K562 (cell line): Measurements from ENCODE around the gene KBTBD12.

Source experiments
- FOXJ3 ChIP-seq: sonication (generic); formaldehyde crosslinking; IDR thresholded peaks from 2 replicates; pipeline ENCODE4 v1.4.0; 2020; ENCODE audit warnings: mild to moderate bottlenecking, missing genetic modification reagents
- ZNF398 ChIP-seq: fragments of 250-450 bp; sonication (Bioruptor Pico); IDR thresholded peaks from 2 replicates; pipeline ENCODE4 v1.8.0; 2021; ENCODE audit warnings: moderate library complexity, mild to moderate bottlenecking, inconsistent platforms

DNA sequence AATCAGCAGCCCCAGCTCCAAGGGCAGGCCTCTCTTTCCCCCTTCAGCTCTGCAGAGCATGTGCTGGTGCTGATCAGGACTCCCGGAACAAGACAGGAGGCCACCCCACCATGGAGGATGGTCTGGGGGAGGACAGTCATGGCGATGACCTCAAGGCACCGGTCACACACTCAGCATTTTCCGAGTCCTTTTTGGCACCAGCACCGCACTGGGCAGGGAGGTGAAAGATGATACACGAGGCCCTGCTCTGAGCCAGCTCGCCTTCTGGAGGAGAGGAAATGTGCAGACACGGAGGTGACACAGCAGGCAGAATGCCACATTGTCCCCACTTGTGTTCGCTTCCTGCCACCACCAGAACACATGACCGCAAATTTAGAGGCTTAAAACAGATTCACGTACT, 75.4 kb downstream of the KBTBD12 start:
- no peak for TF ChIP-seq ZNF398
- no peak for TF ChIP-seq FOXJ3 (CRISPR knock-in tag)
